ENCODE measurements around the gene GPRC5A.

DNA sequence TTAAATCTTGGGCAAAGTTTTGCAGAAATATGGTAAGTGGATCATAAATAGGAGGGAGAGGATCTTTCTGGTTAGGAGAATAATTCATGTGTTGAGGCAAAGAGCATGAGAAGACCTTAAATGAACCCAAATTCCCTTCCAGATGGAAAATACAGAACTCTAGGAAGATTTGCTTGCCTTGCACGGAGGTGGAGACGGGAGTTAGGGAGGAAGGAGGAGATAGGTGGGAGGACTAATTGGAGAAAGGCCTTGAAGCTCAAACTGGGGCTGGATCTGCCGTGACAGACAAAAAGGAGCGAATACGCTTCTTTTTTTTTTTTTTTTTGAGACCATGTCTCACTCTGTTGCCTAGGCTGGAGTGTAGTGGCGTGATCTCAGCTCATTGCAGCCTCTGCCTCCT, 5.9 kb downstream of the GPRC5A start:
- TF ChIP-seq, protein P1, sequence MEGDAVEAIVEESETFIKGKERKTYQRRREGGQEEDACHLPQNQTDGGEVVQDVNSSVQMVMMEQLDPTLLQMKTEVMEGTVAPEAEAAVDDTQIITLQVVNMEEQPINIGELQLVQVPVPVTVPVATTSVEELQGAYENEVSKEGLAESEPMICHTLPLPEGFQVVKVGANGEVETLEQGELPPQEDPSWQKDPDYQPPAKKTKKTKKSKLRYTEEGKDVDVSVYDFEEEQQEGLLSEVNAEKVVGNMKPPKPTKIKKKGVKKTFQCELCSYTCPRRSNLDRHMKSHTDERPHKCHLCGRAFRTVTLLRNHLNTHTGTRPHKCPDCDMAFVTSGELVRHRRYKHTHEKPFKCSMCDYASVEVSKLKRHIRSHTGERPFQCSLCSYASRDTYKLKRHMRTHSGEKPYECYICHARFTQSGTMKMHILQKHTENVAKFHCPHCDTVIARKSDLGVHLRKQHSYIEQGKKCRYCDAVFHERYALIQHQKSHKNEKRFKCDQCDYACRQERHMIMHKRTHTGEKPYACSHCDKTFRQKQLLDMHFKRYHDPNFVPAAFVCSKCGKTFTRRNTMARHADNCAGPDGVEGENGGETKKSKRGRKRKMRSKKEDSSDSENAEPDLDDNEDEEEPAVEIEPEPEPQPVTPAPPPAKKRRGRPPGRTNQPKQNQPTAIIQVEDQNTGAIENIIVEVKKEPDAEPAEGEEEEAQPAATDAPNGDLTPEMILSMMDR (conservative IDR thresholded peaks at IDR 0.05; ENCODE audit: low read depth, low read length): no peak
- no peak for TF ChIP-seq SMC3 (IDR thresholded peaks at IDR 0.05; ENCODE audit: low read depth, low read length)
- TF ChIP-seq POLR2A (IDR thresholded peaks at IDR 0.05; ENCODE audit: low read depth, low read length): no peak
- no peak for TF ChIP-seq MAFK (IDR thresholded peaks at IDR 0.05; ENCODE audit: low read depth, low read length)
- no peak for TF ChIP-seq RFX5 (IDR thresholded peaks at IDR 0.05; ENCODE audit: low read depth, low read length)
